Ishikawa (cell line): Measurements from ENCODE around the gene KIFC3.

Experiments used
- CEBPB ChIP-seq: IDR thresholded peaks from 2 replicates; pipeline ENCODE4 v1.6.1; 2012
- CREB1 ChIP-seq: IDR thresholded peaks from 2 replicates; pipeline ENCODE4 v1.6.1; 2012; ENCODE audit warnings: low read depth
- EGR1 ChIP-seq: IDR thresholded peaks from 2 replicates; pipeline ENCODE4 v1.6.1; 2012
- EP300 ChIP-seq: IDR thresholded peaks from 2 replicates; pipeline ENCODE4 v1.6.1; 2012; ENCODE audit warnings: borderline replicate concordance
- FOXM1 ChIP-seq: IDR thresholded peaks from 2 replicates; pipeline ENCODE4 v1.6.1; 2012; ENCODE audit warnings: low read depth, borderline replicate concordance
- MAX ChIP-seq: IDR thresholded peaks from 2 replicates; pipeline ENCODE4 v1.6.1; 2012
- NFIC ChIP-seq: IDR thresholded peaks from 2 replicates; pipeline ENCODE4 v1.6.1; 2012
- RAD21 ChIP-seq: IDR thresholded peaks from 2 replicates; pipeline ENCODE4 v1.6.1; 2012; ENCODE audit warnings: low read depth
- REST ChIP-seq: IDR thresholded peaks from 2 replicates; pipeline ENCODE4 v1.6.1; 2012; ENCODE audit warnings: low read depth, mild to moderate bottlenecking
- TAF1 ChIP-seq: IDR thresholded peaks from 2 replicates; pipeline ENCODE4 v1.6.1; 2012; ENCODE audit warnings: low read depth, mild to moderate bottlenecking
- TCF12 ChIP-seq: IDR thresholded peaks from 2 replicates; pipeline ENCODE4 v1.6.1; 2012; ENCODE audit warnings: low read depth
- TEAD4 ChIP-seq: IDR thresholded peaks from 2 replicates; pipeline ENCODE4 v1.6.1; 2012
- USF1 ChIP-seq: IDR thresholded peaks from 2 replicates; pipeline ENCODE4 v1.6.1; 2012
- YY1 ChIP-seq: IDR thresholded peaks from 2 replicates; pipeline ENCODE4 v1.6.1; 2012; ENCODE audit warnings: low read depth
- ZBTB7A ChIP-seq: IDR thresholded peaks from 2 replicates; pipeline ENCODE4 v1.6.1; 2012; ENCODE audit warnings: low read depth

Gene KIFC3

GRCh38 chr16:57756424-57757325 is 45.6 kb downstream of the KIFC3 start:
- TF ChIP-seq TEAD4 (no peak), CREB1 (no peak), TAF1 (no peak), EP300 (no peak), CEBPB (no peak), USF1 (no peak), NFIC (no peak), ZBTB7A (no peak), TCF12 (no peak), MAX (no peak), FOXM1 (no peak), EGR1 (no peak), RAD21 (no peak), YY1 (no peak), REST (no peak)

- TF ChIP-seq TEAD4 (no peak), MAX (no peak), YY1 (no peak), EGR1 (no peak), TAF1 (no peak), TCF12 (no peak), USF1 (no peak), EP300 (no peak), CREB1 (no peak), CEBPB (no peak), FOXM1 (no peak), NFIC (no peak), RAD21 (no peak), REST (no peak), ZBTB7A (no peak)
Measured at GRCh38 chr16:57755726-57756423, 46.4 kb downstream of the KIFC3 start.

GRCh38 chr16:57755061-57755684 is 47.1 kb downstream of the KIFC3 start:
- TF ChIP-seq RAD21 (no peak), FOXM1 (no peak), USF1 (no peak), CREB1 (no peak), MAX (no peak), TAF1 (no peak), EP300 (no peak), REST (no peak), YY1 (no peak), TCF12 (no peak), ZBTB7A (no peak), CEBPB (no peak), TEAD4 (no peak), EGR1 (no peak), NFIC (no peak)
